ENCODE measurements around the gene HYDIN. TPM values are rescaled to one million over a fixed set of nuclear protein-coding genes. Genes with fewer than 3 reads are reported as not detected.

The HYDIN gene
- total RNA-seq, 4 donors from 2014 or later: 0.40 to 1.1 (median 0.47) TPM; not detected in 1

- WGBS: 60% methylated on average over 6 of the region's 6 CpGs
- DNase-seq (ENCODE audit: low spot score in 2 of 2): no peak
- no peaks in the 10 kb centered on the region for H3K27me3 ChIP-seq
- no peaks in the 10 kb centered on the region for H3K36me3 ChIP-seq
- H3K9me3 ChIP-seq: no peaks in the 10 kb centered on the region
- H3K27ac ChIP-seq: no peak overlapping the region
- no peak overlapping the region for H3K4me3 ChIP-seq
- H3K4me1 ChIP-seq: no peaks in the 10 kb centered on the region
- TF ChIP-seq POLR2AphosphoS5 (IDR thresholded peaks at IDR 0.05) (no peak), POLR2A (IDR thresholded peaks at IDR 0.05) (no peak), CTCF (IDR thresholded peaks at IDR 0.05) (no peak), EP300 (IDR thresholded peaks at IDR 0.05) (no peak)
Measured at GRCh38 chr16:71255721-71256120, 25.2 kb upstream of the HYDIN start.

GRCh38 chr16:71254832-71255525 is 24.5 kb upstream of the HYDIN start:
- DNase-seq (ENCODE audit: low spot score in 2 of 2): no peak
- 78% methylated on average over 4 of the region's 4 CpGs for WGBS
- Histone ChIP-seq H3K27me3 (no peaks in the 10 kb centered on the region), H3K4me3 (no peak overlapping the region), H3K4me1 (no peaks in the 10 kb centered on the region), H3K36me3 (no peaks in the 10 kb centered on the region), H3K27ac (no peak overlapping the region), H3K9me3 (no peaks in the 10 kb centered on the region)
- TF ChIP-seq EP300 (IDR thresholded peaks at IDR 0.05): no peak
- TF ChIP-seq CTCF (IDR thresholded peaks at IDR 0.05): no peak
- TF ChIP-seq POLR2AphosphoS5 (IDR thresholded peaks at IDR 0.05): no peak
- TF ChIP-seq POLR2A (IDR thresholded peaks at IDR 0.05): no peak

DNA sequence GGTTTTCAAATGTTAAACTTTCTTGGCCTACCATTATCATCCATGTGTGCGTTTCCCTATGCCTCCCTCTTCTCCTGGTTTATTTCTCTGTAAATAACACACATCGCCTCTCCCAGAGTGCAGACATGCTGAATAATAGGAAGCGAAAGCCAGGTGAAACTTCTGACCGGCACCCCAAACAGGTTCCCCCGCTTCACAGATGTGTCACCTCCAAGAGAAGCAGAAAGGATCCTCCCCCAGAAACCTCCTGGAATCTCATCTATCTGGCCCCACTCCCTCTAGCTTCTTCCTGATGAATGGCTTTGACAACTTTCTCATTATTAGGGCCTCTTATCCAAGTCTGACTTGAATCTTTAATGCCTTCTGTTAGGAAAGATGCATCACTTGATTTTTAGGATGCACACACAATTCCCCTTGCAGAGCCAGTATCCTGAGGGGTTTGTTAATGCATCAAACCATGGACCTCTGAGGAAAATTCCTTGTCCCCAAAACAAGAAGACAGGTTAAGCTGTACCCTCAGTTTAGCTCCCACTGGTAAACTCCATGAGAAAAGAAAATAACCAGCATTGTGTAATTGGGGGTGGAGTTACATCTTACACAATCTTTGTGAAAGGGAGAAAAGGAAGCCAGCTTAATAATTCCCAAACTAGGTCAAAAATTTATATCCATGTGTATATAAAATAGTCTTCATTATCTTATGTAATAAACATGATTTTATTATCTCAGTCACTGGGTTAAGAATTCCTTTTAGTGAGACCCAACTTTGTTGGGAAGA is 20.1 kb upstream of the HYDIN start:
- Histone ChIP-seq H3K36me3 (no peaks in the 10 kb centered on the region), H3K9me3 (no peaks in the 10 kb centered on the region), H3K27me3 (no peaks in the 10 kb centered on the region), H3K27ac (no peak overlapping the region), H3K4me1 (no peaks in the 10 kb centered on the region), H3K4me3 (no peak overlapping the region)
- DNase-seq (ENCODE audit: low spot score in 2 of 2): no peak
- TF ChIP-seq POLR2A (IDR thresholded peaks at IDR 0.05): no peak
- TF ChIP-seq EP300 (IDR thresholded peaks at IDR 0.05): no peak
- no peak for TF ChIP-seq POLR2AphosphoS5 (IDR thresholded peaks at IDR 0.05)
- TF ChIP-seq CTCF (IDR thresholded peaks at IDR 0.05): no peak
- 60% methylated on average over 5 of the region's 5 CpGs for WGBS

GRCh38 chr16:71249399-71249798 is 18.9 kb upstream of the HYDIN start:
- no peak overlapping the region for H3K27ac ChIP-seq
- 41% methylated on average over 1 of the region's 1 CpG for WGBS
- no peak for DNase-seq (ENCODE audit: low spot score in 2 of 2)
- H3K9me3 ChIP-seq: no peaks in the 10 kb centered on the region
- no peaks in the 10 kb centered on the region for H3K36me3 ChIP-seq
- no peaks in the 10 kb centered on the region for H3K27me3 ChIP-seq
- no peaks in the 10 kb centered on the region for H3K4me1 ChIP-seq
- H3K4me3 ChIP-seq: no peak overlapping the region
- TF ChIP-seq EP300 (IDR thresholded peaks at IDR 0.05): no peak

DNA sequence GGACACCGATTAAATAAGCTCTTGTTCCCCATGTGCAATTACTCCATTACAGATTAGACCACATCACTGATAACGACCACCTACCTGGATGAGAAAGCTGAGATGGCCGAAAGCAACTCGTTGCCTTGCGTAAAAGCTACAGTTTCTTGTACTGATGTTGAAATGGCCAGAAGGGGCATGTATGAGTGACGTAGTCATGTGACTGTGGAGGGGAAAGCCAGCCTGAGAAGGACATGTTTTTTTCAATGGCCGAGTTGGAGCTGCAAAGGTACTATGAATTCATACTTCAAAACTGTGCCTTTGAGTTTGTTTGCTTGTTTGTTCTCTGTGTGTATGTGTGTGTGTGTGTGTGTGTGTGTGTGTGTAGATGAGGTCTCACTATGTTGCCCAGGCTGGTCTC is 17.0 kb upstream of the HYDIN start:
- no peak overlapping the region for H3K4me3 ChIP-seq
- no peaks in the 10 kb centered on the region for H3K4me1 ChIP-seq
- H3K27me3 ChIP-seq: no peaks in the 10 kb centered on the region
- 87% methylated on average over 7 of the region's 7 CpGs for whole genome bisulfite sequencing
- H3K36me3 ChIP-seq: no peaks in the 10 kb centered on the region
- no peaks in the 10 kb centered on the region for H3K9me3 ChIP-seq
- no peak overlapping the region for H3K27ac ChIP-seq
- DNase-seq (ENCODE audit: low spot score in 2 of 2): no peak
- TF ChIP-seq EP300 (IDR thresholded peaks at IDR 0.05) (no peak), POLR2A (IDR thresholded peaks at IDR 0.05) (no peak), POLR2AphosphoS5 (IDR thresholded peaks at IDR 0.05) (no peak), CTCF (IDR thresholded peaks at IDR 0.05) (no peak)

All from suprapubic skin (tissue), 4 donors.